ENCODE measurements around the gene RFLNA.

DNA sequence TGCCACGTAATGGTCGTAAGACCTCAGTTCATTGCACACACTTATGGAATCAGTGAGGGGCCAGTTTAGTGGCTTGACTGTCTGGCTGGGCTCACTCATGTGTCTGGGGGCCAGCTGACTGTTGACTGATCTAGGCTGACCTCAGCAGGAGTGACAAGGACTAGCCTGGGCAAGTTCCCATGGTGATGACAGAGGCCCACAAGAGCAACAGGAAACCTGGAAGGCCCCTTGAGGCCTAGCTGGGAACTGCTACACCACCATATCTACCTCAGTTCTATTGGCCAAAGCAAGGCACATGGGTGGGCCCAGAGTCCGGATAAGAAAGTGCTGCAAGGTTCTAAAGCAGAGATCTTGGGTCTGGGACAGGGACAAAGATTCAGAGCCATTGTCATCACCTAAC is 21.3 kb upstream of the RFLNA start:
- TF ChIP-seq POLR2A (IDR thresholded peaks at IDR 0.05; ENCODE audit: low read depth, low read length) (no peak), POLR2AphosphoS5 (IDR thresholded peaks at IDR 0.05; ENCODE audit: low read depth, low read length) (no peak)

Data from GM12892 (cell line).